H1 (cell line): ENCODE measurements around the gene OR13C3.

ENCODE experiments used
- ATF2 ChIP-seq: IDR thresholded peaks from 2 replicates; pipeline ENCODE4 v1.6.1; 2012; ENCODE audit warnings: low read length, inconsistent platforms
- CEBPB ChIP-seq: IDR thresholded peaks from 2 replicates; pipeline ENCODE4 v1.6.1; 2012; ENCODE audit warnings: low read depth, low read length
- CTCF ChIP-seq, 3 experiments: IDR thresholded peaks; 1 replicate in 2 of 3; 2 replicates in 1 of 3; pipeline versions ENCODE4 v1.5.1 to v1.6.1; 2011; ENCODE audit warnings: low read length in 3 of 3, mild to moderate bottlenecking in 3 of 3, inconsistent platforms in 2 of 3, low read depth in 1 of 3, moderate library complexity in 1 of 3; ENCODE audit not compliant: insufficient read depth in 1 of 3; ENCODE audit errors: control extremely low read depth in 1 of 3
- PHF8 ChIP-seq: fragments of 200-600 bp; sonication (generic); conservative IDR thresholded peaks from 2 replicates; pipeline ENCODE4 v1.7.1; 2012; ENCODE audit warnings: low read depth, mild to moderate bottlenecking, inconsistent platforms, low read length, moderate library complexity
- POLR2A ChIP-seq, 2 experiments: IDR thresholded peaks; 1 replicate in 1 of 2; 2 replicates in 1 of 2; pipeline ENCODE4 v1.6.1; 2011; ENCODE audit warnings: low read depth in 2 of 2, low read length in 2 of 2, mild to moderate bottlenecking in 2 of 2; ENCODE audit errors: control extremely low read depth in 1 of 2
- SRF ChIP-seq: IDR thresholded peaks from 2 replicates; pipeline ENCODE4 v1.6.1; 2011; ENCODE audit warnings: mild to moderate bottlenecking, low read depth, low read length, moderate library complexity

DNA sequence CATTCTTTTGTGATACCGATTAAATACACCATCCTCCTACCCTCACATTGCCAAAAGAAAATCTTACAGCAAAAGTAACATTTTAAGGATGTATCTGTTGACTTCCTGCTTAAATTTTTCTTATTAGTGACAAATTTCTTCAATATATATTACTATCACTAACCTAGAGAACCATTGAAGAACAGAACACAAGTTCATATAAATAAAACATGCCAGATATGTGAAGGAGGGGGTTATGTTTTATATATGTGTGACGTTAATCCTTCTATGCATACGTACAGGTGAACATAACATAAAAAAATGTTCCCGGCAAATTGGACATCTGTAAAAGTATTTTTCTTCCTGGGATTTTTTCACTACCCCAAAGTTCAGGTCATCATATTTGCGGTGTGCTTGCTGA is 32.7 kb downstream of the OR13C3 start, which contains the start of gene OR13F1:
- no peak for TF ChIP-seq POLR2A (IDR thresholded peaks at IDR 0.05; ENCODE audit: control extremely low read depth in 1 of 2, low read depth in 2 of 2, low read length in 2 of 2)
- TF ChIP-seq SRF, result no peak
- TF ChIP-seq CTCF (IDR thresholded peaks at IDR 0.05; ENCODE audit: control extremely low read depth in 1 of 3, insufficient read depth in 1 of 3, low read depth in 1 of 3, low read length in 3 of 3), result no peak
- no peak for TF ChIP-seq ATF2
- TF ChIP-seq CEBPB, result no peak
- TF ChIP-seq PHF8, result no peak
